ENCODE data around the gene HMGN1.

The HMGN1 gene

DNA sequence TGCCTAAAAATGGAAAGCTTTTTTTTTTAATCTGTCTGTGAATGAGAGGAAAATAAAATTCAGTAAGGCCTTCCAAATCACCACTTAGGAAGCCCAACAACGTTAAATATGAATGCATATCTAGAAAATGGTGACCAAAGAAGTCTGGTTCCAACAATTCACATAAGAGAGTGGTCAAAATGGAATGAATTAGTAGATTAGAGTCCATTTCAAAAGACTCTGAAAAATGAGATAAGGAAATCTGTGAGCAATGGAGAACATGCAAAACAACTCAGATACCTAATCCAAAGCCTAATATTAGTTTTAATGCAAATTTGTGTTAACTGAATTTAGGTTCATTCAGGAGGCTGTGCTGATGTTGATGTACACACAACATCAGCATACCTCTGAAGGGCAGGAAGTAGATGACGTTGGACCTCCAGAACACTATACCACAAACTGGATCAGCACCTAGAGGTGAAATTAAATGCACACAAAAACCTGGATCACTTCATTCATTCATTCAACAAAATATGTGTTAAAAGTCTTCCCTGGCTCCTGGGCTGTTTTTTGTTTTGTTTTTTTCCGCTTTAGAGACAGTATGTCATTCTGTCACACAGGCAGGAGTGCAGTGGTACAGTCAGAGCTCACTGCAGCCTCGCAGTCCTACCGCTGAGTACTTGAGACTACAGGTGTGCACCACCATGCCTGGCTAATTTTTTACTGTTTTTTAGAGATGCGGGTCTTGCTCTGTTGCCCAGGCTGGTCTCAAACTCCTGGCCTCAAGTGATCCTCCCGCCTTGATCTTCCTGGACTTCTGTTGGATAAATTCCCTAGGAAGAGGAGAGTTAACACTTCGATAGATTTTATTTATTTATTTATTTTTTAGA, 30.6 kb downstream of the HMGN1 start:
- no peak for DNase-seq
- Histone ChIP-seq H3K4me1 (ENCODE audit: control insufficient read depth, insufficient read depth, low read length, poor library complexity, severe bottlenecking) (peaks cover 10% of the 10 kb centered on the region), H3K27ac (ENCODE audit: insufficient read depth, low read length, poor library complexity, severe bottlenecking) (no peak overlapping the region), H3K27me3 (replicated peaks; ENCODE audit: control insufficient read depth, insufficient read depth, low read length, poor library complexity, severe bottlenecking) (no peaks in the 10 kb centered on the region), H3K4me3 (ENCODE audit: insufficient read depth, low read depth, low read length, poor library complexity, severe bottlenecking) (no peak overlapping the region), H3K9me3 (ENCODE audit: control insufficient read depth, low read length) (no peaks in the 10 kb centered on the region), H3K36me3 (ENCODE audit: control insufficient read depth, insufficient read depth, low read length) (no peaks in the 10 kb centered on the region)

DNA sequence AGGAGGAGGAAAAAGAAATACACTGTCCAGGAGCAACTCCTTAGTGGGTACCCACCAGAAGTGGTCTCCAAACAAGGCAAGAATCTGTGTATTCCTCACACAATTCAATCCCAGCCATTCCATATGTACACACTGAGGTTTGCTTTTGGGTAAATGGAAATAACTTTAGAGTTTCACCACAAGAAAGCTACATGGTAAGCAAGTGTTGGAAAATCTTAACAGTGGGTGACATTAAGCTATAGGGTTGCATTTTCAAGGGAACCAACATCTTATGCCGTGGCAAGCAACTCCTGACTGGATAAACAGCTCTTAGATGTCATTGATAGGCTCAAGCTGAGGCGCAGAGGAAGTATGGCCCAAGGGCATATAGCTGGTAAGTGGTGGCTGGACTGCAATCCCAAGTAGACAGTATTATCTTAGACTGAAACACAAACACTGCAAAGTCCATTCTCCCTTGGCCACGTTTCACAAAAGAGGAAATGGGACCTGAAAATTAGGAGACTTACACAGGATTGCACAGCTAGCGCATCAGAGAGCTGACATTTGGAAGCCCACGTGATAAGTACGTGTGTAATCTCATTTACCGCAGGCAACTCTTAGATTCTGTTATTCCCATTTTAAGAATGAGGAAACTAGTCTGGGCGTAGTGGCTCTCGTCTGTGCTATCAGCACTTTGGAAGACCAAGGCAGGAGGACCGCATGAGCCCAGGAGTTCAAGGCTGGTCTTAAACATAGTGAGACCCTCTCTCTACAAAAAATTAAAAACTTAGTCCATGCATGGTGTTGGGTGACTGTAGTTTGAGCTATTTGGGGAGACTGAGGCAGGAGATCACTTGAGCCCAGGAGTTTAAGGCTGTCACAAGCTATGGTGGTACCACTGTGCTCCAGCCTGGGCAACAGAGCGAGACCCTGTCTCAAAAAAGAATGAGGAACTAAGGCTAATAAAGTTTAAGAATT, 31.5 kb downstream of the HMGN1 start:
- H3K4me1 ChIP-seq (ENCODE audit: control insufficient read depth, insufficient read depth, low read length, poor library complexity, severe bottlenecking): peaks cover 10% of the 10 kb centered on the region
- no peak overlapping the region for H3K27ac ChIP-seq (ENCODE audit: insufficient read depth, low read length, poor library complexity, severe bottlenecking)
- no peak for DNase-seq
- H3K27me3 ChIP-seq (replicated peaks; ENCODE audit: control insufficient read depth, insufficient read depth, low read length, poor library complexity, severe bottlenecking): no peaks in the 10 kb centered on the region
- H3K9me3 ChIP-seq (ENCODE audit: control insufficient read depth, low read length): no peaks in the 10 kb centered on the region
- no peak overlapping the region for H3K4me3 ChIP-seq (ENCODE audit: insufficient read depth, low read depth, low read length, poor library complexity, severe bottlenecking)
- H3K36me3 ChIP-seq (ENCODE audit: control insufficient read depth, insufficient read depth, low read length): no peaks in the 10 kb centered on the region

DNA sequence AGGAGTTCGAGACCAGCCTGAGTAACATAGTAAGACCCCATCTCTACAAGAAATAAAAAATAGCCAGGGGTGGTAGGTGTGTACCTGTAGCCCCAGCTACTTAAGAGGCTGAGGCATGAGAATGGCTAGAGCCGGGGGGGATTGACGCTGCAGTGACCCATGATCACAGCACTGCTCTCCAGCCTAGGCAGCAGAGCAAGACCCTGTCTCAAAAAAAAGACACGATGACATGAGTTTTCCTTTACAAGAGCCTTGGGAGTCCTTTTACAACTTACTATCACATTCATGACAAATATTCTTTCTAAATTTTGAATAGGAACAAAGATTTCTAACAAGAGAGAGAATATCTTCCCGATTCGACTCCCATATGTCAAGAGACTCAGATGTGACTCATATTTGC, 32.2 kb downstream of the HMGN1 start:
- H3K27ac ChIP-seq (ENCODE audit: insufficient read depth, low read length, poor library complexity, severe bottlenecking): no peak overlapping the region
- DNase-seq: no peak
- H3K4me1 ChIP-seq (ENCODE audit: control insufficient read depth, insufficient read depth, low read length, poor library complexity, severe bottlenecking): peaks cover 15% of the 10 kb centered on the region
- no peaks in the 10 kb centered on the region for H3K36me3 ChIP-seq (ENCODE audit: control insufficient read depth, insufficient read depth, low read length)
- no peak overlapping the region for H3K4me3 ChIP-seq (ENCODE audit: insufficient read depth, low read depth, low read length, poor library complexity, severe bottlenecking)
- H3K27me3 ChIP-seq (replicated peaks; ENCODE audit: control insufficient read depth, insufficient read depth, low read length, poor library complexity, severe bottlenecking): no peaks in the 10 kb centered on the region
- H3K9me3 ChIP-seq (ENCODE audit: control insufficient read depth, low read length): no peaks in the 10 kb centered on the region

DNA sequence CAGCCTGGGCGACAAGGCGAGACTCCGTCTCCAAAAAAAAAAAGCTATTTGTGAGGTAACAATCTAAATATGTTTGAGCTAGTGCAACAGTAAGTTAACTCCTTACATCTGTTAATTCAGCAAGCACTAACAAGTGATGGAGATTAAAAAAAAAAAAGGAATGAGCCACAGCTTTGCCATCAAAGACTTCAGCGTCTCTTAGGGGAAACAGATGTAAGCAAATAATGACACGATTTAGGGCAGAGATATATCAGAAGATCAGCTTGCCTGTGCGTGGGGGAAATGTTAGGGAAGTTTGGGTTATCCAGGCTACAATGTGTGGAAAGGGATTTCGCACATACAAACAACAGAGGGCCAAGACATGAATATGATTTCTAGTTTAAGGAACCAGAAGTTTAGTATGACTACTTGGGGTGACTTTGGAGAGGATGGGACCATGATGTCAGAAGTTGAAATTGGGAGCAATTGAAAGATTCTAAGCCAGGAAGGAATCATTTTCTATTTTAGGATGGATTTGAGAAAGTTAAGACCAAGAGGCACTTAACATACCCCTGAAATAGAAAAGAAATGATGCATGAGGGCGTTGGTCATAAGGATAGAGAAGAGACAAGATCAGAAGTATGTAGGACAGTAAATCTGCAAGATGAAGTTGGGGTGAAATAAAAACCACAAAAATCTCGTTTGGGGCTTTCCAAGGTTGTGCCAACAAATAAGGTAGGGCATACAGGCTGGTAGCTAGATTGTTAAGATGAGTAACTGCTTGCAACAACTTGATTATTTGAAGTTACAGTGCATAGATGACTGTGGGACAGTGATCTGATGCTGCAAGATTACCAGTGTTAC, 33.1 kb downstream of the HMGN1 start:
- H3K4me1 ChIP-seq (ENCODE audit: control insufficient read depth, insufficient read depth, low read length, poor library complexity, severe bottlenecking): peaks cover 16% of the 10 kb centered on the region
- H3K36me3 ChIP-seq (ENCODE audit: control insufficient read depth, insufficient read depth, low read length): no peaks in the 10 kb centered on the region
- no peak overlapping the region for H3K4me3 ChIP-seq (ENCODE audit: insufficient read depth, low read depth, low read length, poor library complexity, severe bottlenecking)
- no peaks in the 10 kb centered on the region for H3K27me3 ChIP-seq (replicated peaks; ENCODE audit: control insufficient read depth, insufficient read depth, low read length, poor library complexity, severe bottlenecking)
- H3K27ac ChIP-seq (ENCODE audit: insufficient read depth, low read length, poor library complexity, severe bottlenecking): peak overlapping the region; percentile 10
- DNase-seq: no peak
- H3K9me3 ChIP-seq (ENCODE audit: control insufficient read depth, low read length): no peaks in the 10 kb centered on the region

DNA sequence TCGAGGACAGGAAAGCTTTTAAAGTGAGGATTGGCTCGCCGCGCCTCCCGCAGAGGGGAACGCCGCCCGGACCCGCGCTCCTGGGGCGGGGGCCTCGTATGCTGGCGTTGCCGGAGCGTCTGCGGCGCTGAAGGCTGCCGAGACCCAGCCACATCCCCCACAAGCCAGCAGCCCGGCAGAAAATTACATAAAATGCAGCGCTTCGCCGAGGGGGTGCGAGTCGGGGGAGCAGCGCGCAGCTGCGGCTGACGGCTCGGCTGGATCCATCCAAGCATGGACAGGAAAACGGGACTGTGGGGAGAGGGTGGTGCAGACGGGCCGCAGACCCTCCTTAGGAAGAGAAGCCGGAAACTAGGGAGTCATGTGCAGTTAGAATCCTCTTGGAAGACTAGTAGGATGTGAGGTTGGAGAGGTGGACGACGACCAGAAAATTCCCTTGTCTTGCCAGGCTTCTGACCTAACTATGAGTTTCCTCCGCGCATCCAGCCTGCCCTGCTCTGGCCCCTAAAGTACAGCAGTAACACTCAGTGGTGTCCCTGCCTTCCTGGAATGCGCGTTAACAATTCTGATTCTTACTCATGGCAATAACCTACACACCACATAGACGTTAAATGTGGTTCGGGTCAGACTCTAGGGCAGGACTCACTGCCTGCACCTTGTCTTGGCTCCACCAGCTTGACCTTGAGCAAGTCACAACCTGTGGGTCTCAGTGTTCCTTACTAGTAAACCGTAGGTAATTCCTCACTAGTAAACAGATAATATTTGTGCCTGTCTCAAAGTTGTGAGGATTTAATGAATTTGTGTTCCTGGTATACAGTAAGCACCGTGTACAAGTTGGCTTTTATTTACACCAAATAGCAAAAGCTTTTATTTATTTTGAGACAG, 34.5 kb downstream of the HMGN1 start:
- Histone ChIP-seq H3K27ac (ENCODE audit: insufficient read depth, low read length, poor library complexity, severe bottlenecking) (peak overlapping the region; percentile 82), H3K27me3 (replicated peaks; ENCODE audit: control insufficient read depth, insufficient read depth, low read length, poor library complexity, severe bottlenecking) (no peaks in the 10 kb centered on the region), H3K4me1 (ENCODE audit: control insufficient read depth, insufficient read depth, low read length, poor library complexity, severe bottlenecking) (peaks cover 16% of the 10 kb centered on the region), H3K4me3 (ENCODE audit: insufficient read depth, low read depth, low read length, poor library complexity, severe bottlenecking) (peak overlapping the region; percentile 96), H3K9me3 (ENCODE audit: control insufficient read depth, low read length) (no peaks in the 10 kb centered on the region), H3K36me3 (ENCODE audit: control insufficient read depth, insufficient read depth, low read length) (no peaks in the 10 kb centered on the region)
- DNase-seq: peak; percentile 2 to 19 (median 4)

DNA sequence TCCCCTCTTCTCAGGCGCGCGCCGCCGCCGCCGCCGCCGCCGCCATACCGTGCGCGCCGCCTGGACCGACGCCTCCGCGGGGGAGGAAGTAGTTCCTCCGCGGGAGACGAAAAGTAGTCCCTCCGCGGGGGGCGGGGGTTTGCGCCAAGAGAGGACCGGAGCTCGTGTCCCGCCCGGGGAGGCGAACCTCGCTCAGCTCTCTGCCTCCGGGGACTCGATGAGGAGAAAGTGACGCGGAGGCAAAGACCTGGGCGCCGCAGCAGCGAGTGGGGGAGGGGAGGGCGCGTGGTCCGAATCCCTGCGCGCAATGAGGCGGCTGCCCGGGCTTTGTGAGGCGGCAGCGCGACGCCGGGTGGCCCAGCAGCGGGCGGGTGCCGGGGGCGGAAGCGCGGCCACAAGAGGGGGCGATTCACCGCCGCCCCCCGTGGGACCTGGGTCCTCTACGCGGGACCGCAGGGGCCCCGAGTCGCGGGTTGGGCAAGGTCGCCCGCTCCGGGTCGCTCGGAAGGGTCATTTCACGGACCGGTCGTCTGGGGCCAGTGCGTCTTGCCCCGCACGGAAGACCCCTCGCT, 35.2 kb downstream of the HMGN1 start, which contains the start of gene BRWD1:
TSS of gene BRWD1 (minus strand) at position 62 of the 572 bp plus-strand sequence. CDS start 141 bp downstream, outside the sequence.
- no peaks in the 10 kb centered on the region for H3K9me3 ChIP-seq (ENCODE audit: control insufficient read depth, low read length)
- no peaks in the 10 kb centered on the region for H3K27me3 ChIP-seq (replicated peaks; ENCODE audit: control insufficient read depth, insufficient read depth, low read length, poor library complexity, severe bottlenecking)
- H3K36me3 ChIP-seq (ENCODE audit: control insufficient read depth, insufficient read depth, low read length): no peaks in the 10 kb centered on the region
- H3K4me1 ChIP-seq (ENCODE audit: control insufficient read depth, insufficient read depth, low read length, poor library complexity, severe bottlenecking): peaks cover 16% of the 10 kb centered on the region
- peak within 1 kb of the TSS; percentile 82 for H3K27ac ChIP-seq (ENCODE audit: insufficient read depth, low read length, poor library complexity, severe bottlenecking)
- peak; percentile 63 to 66 (median 65) for DNase-seq
- peak within 1 kb of the TSS; percentile 96 for H3K4me3 ChIP-seq (ENCODE audit: insufficient read depth, low read depth, low read length, poor library complexity, severe bottlenecking)

DNA sequence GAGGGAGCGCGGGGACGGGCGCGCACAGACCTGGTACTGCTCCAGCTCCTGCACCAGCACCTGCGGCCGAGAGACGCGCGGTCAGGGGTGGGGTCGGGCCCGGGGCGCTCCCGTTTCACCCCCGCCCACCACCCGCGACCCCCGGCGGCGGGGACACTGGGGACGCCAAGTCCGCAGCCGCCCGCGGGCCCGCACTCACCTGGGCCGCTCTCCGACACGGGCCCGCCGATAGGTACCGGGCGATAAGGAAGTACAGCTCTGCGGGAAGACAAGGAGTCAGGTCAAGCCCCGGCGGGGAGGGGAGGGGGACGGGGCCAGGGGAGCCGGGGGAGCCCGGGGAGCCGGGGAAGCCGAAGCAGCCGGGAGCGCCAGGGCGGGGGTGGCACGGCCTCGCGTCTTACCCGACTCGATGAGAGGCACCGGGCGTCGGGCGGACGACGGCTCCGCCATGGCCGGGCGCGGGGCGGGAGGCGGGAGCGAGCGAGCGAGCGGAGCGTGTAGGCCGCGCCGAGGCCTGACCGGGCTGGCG, 35.8 kb downstream of the HMGN1 start:
- H3K27me3 ChIP-seq (replicated peaks; ENCODE audit: control insufficient read depth, insufficient read depth, low read length, poor library complexity, severe bottlenecking): no peaks in the 10 kb centered on the region
- H3K4me1 ChIP-seq (ENCODE audit: control insufficient read depth, insufficient read depth, low read length, poor library complexity, severe bottlenecking): peaks cover 16% of the 10 kb centered on the region
- no peaks in the 10 kb centered on the region for H3K9me3 ChIP-seq (ENCODE audit: control insufficient read depth, low read length)
- peak overlapping the region; percentile 96 for H3K4me3 ChIP-seq (ENCODE audit: insufficient read depth, low read depth, low read length, poor library complexity, severe bottlenecking)
- peak in 1 of 3 donors; percentile 16 for DNase-seq
- H3K27ac ChIP-seq (ENCODE audit: insufficient read depth, low read length, poor library complexity, severe bottlenecking): peak overlapping the region; percentile 82
- H3K36me3 ChIP-seq (ENCODE audit: control insufficient read depth, insufficient read depth, low read length): no peaks in the 10 kb centered on the region

DNA sequence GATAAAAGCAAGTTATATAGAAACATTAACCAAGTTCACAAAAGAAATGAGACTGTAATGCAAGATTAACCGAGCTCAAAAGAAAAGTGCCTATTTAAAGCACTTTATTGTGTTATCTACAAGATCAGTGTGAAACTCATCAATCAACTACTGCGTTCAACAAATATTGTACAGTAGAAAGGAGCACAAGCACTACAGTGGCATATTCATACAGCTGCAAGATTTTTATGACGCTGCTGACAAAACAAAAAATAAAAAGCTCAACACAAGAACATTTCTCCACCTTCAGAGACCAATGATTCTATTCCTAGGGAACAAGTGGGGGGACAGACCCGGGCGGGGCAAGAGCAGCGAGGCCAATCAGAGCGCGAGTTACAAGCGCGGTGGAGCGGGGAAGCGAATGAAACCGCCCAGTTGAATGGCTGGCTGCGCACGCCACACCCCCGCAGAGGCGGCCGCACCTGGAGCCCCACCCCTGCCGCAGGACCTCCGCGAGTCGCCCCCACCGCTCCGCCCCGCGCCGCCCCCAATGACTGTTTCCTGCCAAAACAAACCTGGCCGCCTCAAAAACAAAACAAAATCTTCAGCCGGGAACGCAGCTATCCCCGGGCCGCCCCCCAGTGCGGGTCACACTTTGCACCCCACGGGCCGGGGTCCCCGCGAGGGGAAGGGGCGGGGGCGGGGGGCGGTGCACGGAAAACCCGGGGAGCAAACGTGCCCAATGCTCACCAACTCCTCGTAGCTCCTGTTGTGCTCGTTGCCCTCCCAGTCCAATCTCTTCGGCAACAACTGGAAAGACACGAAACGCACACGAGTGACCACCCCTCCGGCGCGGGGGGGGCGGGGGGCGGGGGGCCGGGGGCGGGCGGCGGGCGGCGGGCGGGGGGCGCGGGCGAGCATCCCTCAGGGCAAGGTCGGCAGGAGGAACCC, 36.5 kb downstream of the HMGN1 start:
- peaks cover 16% of the 10 kb centered on the region for H3K4me1 ChIP-seq (ENCODE audit: control insufficient read depth, insufficient read depth, low read length, poor library complexity, severe bottlenecking)
- H3K4me3 ChIP-seq (ENCODE audit: insufficient read depth, low read depth, low read length, poor library complexity, severe bottlenecking): peak overlapping the region; percentile 96
- no peaks in the 10 kb centered on the region for H3K9me3 ChIP-seq (ENCODE audit: control insufficient read depth, low read length)
- no peaks in the 10 kb centered on the region for H3K27me3 ChIP-seq (replicated peaks; ENCODE audit: control insufficient read depth, insufficient read depth, low read length, poor library complexity, severe bottlenecking)
- peak overlapping the region; percentile 82 for H3K27ac ChIP-seq (ENCODE audit: insufficient read depth, low read length, poor library complexity, severe bottlenecking)
- peak; percentile 91 to 93 (median 92) for DNase-seq
- H3K36me3 ChIP-seq (ENCODE audit: control insufficient read depth, insufficient read depth, low read length): no peaks in the 10 kb centered on the region

Data from effector memory CD4-positive, alpha-beta T cell (primary cell).